H9 (cell line): ENCODE results near the gene PIP4K2A. TPM values are rescaled to one million over a fixed set of nuclear protein-coding genes. Genes with fewer than 3 reads are reported as not detected.

ENCODE experiments used
- DNase-seq: peaks from one replicate; pipeline ENCODE4 v3.0.0-alpha.2; 2017
- H2AFZ ChIP-seq: one replicate; pipeline ENCODE4 v1.6.1; 2013; ENCODE audit warnings: mild to moderate bottlenecking, low read length, control low read depth, moderate library complexity
- H2AK5ac ChIP-seq: 2 replicates; pipeline ENCODE4 v1.6.1; 2013; ENCODE audit warnings: low read length, control low read depth, mixed read lengths; ENCODE audit not compliant: insufficient read length
- H2BK120ac ChIP-seq: one replicate; pipeline ENCODE4 v1.6.1; 2013; ENCODE audit warnings: low read depth, mild to moderate bottlenecking, low read length, control low read depth, inconsistent platforms; ENCODE audit not compliant: poor library complexity, severe bottlenecking
- H2BK12ac ChIP-seq: 2 replicates; pipeline ENCODE4 v1.6.1; 2013; ENCODE audit warnings: low read length, control low read depth, mixed read lengths, low read depth; ENCODE audit not compliant: insufficient read length
- H2BK15ac ChIP-seq: 2 replicates; pipeline ENCODE4 v1.6.1; 2013; ENCODE audit warnings: low read depth, low read length, control low read depth
- H2BK20ac ChIP-seq: one replicate; pipeline ENCODE4 v1.6.1; 2013; ENCODE audit warnings: low read depth, mild to moderate bottlenecking, low read length, control low read depth, inconsistent platforms; ENCODE audit not compliant: poor library complexity, severe bottlenecking
- H2BK5ac ChIP-seq: 2 replicates; pipeline ENCODE4 v1.6.1; 2013; ENCODE audit warnings: low read length, control low read depth, mixed read lengths; ENCODE audit not compliant: insufficient read length
- H3K14ac ChIP-seq: 2 replicates; pipeline ENCODE4 v1.6.1; 2013; ENCODE audit warnings: low read length, control low read depth; ENCODE audit not compliant: insufficient read depth
- H3K18ac ChIP-seq: 2 replicates; pipeline ENCODE4 v1.6.1; 2013; ENCODE audit warnings: low read depth, mild to moderate bottlenecking, mixed read lengths, low read length, control low read depth; ENCODE audit not compliant: insufficient read length
- H3K23ac ChIP-seq: 2 replicates; pipeline ENCODE4 v1.6.1; 2013; ENCODE audit warnings: low read length, control low read depth, mixed read lengths, low read depth; ENCODE audit not compliant: insufficient read length
- H3K23me2 ChIP-seq: 2 replicates; pipeline ENCODE4 v1.6.1; 2013; ENCODE audit warnings: low read depth, mild to moderate bottlenecking, mixed read lengths, low read length, control low read depth; ENCODE audit not compliant: insufficient read length, poor library complexity, severe bottlenecking
- H3K27ac ChIP-seq: 2 replicates; pipeline ENCODE4 v1.5.1; 2013; ENCODE audit warnings: low read length, control low read depth, mixed read lengths, low read depth; ENCODE audit not compliant: insufficient read length
- H3K27me3 ChIP-seq: 2 replicates; pipeline ENCODE4 v1.6.1; 2013; ENCODE audit warnings: low read length, control low read depth, inconsistent platforms; ENCODE audit not compliant: insufficient read depth
- H3K4ac ChIP-seq: 2 replicates; pipeline ENCODE4 v1.6.1; 2013; ENCODE audit warnings: low read depth, mild to moderate bottlenecking, control low read depth, inconsistent platforms, low read length, moderate library complexity
- H3K4me1 ChIP-seq: 2 replicates; pipeline ENCODE4 v1.6.1; 2013; ENCODE audit warnings: low read length, control low read depth, inconsistent platforms; ENCODE audit not compliant: insufficient read depth
- H3K4me2 ChIP-seq: 2 replicates; pipeline ENCODE4 v1.6.1; 2013; ENCODE audit warnings: low read length, control low read depth, mixed read lengths; ENCODE audit not compliant: insufficient read length, insufficient read depth
- H3K56ac ChIP-seq: 2 replicates; pipeline ENCODE4 v1.6.1; 2013; ENCODE audit warnings: low read depth, mild to moderate bottlenecking, mixed read lengths, low read length, control low read depth; ENCODE audit not compliant: insufficient read length
- H3K79me1 ChIP-seq: 2 replicates; pipeline ENCODE4 v1.6.1; 2013; ENCODE audit warnings: low read depth, mild to moderate bottlenecking, moderate library complexity, low read length, control low read depth, inconsistent platforms; ENCODE audit not compliant: insufficient read depth, poor library complexity, severe bottlenecking
- H3K79me2 ChIP-seq: 2 replicates; pipeline ENCODE4 v1.6.1; 2013; ENCODE audit warnings: low read length, control low read depth, inconsistent platforms; ENCODE audit not compliant: insufficient read depth
- H3K9ac ChIP-seq: 2 replicates; pipeline ENCODE4 v1.6.1; 2013; ENCODE audit warnings: low read length, control low read depth, mixed read lengths; ENCODE audit not compliant: insufficient read length; ENCODE audit errors: extremely low read depth
- H3K9me3 ChIP-seq: one replicate; pipeline ENCODE4 v1.6.1; 2013; ENCODE audit warnings: low read depth, low read length, inconsistent platforms; ENCODE audit not compliant: control insufficient read depth
- H3T11ph ChIP-seq: one replicate; pipeline ENCODE4 v1.6.1; 2013; ENCODE audit warnings: mild to moderate bottlenecking, low read length, control low read depth, inconsistent platforms
- H4K20me1 ChIP-seq: one replicate; pipeline ENCODE4 v1.6.1; 2013; ENCODE audit not compliant: control insufficient read depth, insufficient read length, insufficient read depth
- H4K5ac ChIP-seq: 2 replicates; pipeline ENCODE4 v1.6.1; 2013; ENCODE audit warnings: low read depth, mild to moderate bottlenecking, mixed read lengths, low read length, control low read depth; ENCODE audit not compliant: insufficient read length
- H4K8ac ChIP-seq: replicated peaks from 2 replicates; pipeline ENCODE4 v1.6.1; 2013; ENCODE audit warnings: low read length, control low read depth, mixed read lengths, low read depth; ENCODE audit not compliant: insufficient read length
- H4K91ac ChIP-seq: 2 replicates; pipeline ENCODE4 v1.6.1; 2013; ENCODE audit warnings: low read depth, mild to moderate bottlenecking, moderate library complexity, mixed read lengths, low read length, control low read depth; ENCODE audit not compliant: insufficient read length
- H3K27ac Mint-ChIP-seq, 3 experiments: 2 replicates in 2 of 3; 3 replicates in 1 of 3; pipeline ENCODE4 v1.8.0; 2020 to 2021; ENCODE audit warnings: mixed read lengths in 3 of 3, mild to moderate bottlenecking in 1 of 3, moderate library complexity in 1 of 3
- H3K27me3 Mint-ChIP-seq: 2 replicates; pipeline ENCODE4 v1.8.0; 2021; ENCODE audit warnings: low read depth, mild to moderate bottlenecking, moderate library complexity, mixed read lengths
- H3K36me3 Mint-ChIP-seq, 3 experiments: 2 replicates in 2 of 3; 3 replicates in 1 of 3; pipeline ENCODE4 v1.8.0; 2020 to 2021; ENCODE audit warnings: low read depth in 3 of 3, mixed read lengths in 3 of 3; ENCODE audit not compliant: insufficient read depth in 1 of 3
- H3K4me1 Mint-ChIP-seq, 2 experiments: 2 replicates each; pipeline ENCODE4 v1.8.0; 2020; ENCODE audit warnings: mixed read lengths in 2 of 2
- H3K4me3 Mint-ChIP-seq, 2 experiments: 2 replicates in 1 of 2; 3 replicates in 1 of 2; pipeline ENCODE4 v1.8.0; 2020 to 2021; ENCODE audit warnings: mild to moderate bottlenecking in 2 of 2, mixed read lengths in 2 of 2, moderate library complexity in 1 of 2
- H3K9me3 Mint-ChIP-seq, 2 experiments: 2 replicates in 1 of 2; 3 replicates in 1 of 2; pipeline ENCODE4 v1.8.0; 2020; ENCODE audit warnings: mild to moderate bottlenecking in 2 of 2, mixed read lengths in 2 of 2, moderate library complexity in 1 of 2
- CTCF ChIP-seq: fragments of 200-600 bp; sonication (generic); conservative IDR thresholded peaks from 3 replicates; pipeline ENCODE4 v1.8.0; 2021; ENCODE audit warnings: antibody characterized with exemption, mild to moderate bottlenecking
- WGBS: extraction: QIAGEN DNeasy Blood & Tissue Kit; methylation state at CpG from one replicate; pipeline ENCODE4 v1.1.7; 2013; ENCODE audit warnings: missing lambda C conversion rate, low lambda C conversion rate, mixed read lengths; ENCODE audit not compliant: insufficient read length; ENCODE audit errors: extremely low coverage; 5-methylcytosine and 5-hydroxymethylcytosine counted together
- total RNA-seq: library from RNA; stranded (reverse); gene quantifications from 2 replicates; pipeline ENCODE4 v1.2.1, GENCODE V29; 2021

Gene PIP4K2A
- total RNA-seq, 1 experiment from 2014 or later = 33.6 TPM

- Histone ChIP-seq H4K8ac (no peak overlapping the region), H2BK120ac (no peak overlapping the region), H2BK5ac (no peak overlapping the region), H4K20me1 (no peaks in the 10 kb centered on the region), H3K27me3 (no peaks in the 10 kb centered on the region), H4K5ac (no peak overlapping the region), H2BK12ac (no peak overlapping the region), H3K14ac (no peak overlapping the region), H3K79me2 (no peaks in the 10 kb centered on the region), H3K23me2 (no peaks in the 10 kb centered on the region), H3K4ac (no peak overlapping the region), H2BK15ac (no peak overlapping the region), H2AK5ac (no peak overlapping the region), H2BK20ac (no peak overlapping the region), H3K4me2 (no peak overlapping the region), H3T11ph (no peak overlapping the region), H3K9me3 (no peaks in the 10 kb centered on the region), H3K27ac (no peak overlapping the region), H3K18ac (no peak overlapping the region), H3K9ac (no peak overlapping the region), H3K79me1 (no peaks in the 10 kb centered on the region), H3K56ac (no peak overlapping the region), H4K91ac (no peak overlapping the region), H3K4me1 (no peaks in the 10 kb centered on the region), H3K23ac (no peak overlapping the region), H2AFZ (no peak overlapping the region)
- no CpG with 5 or more reads among the region's 2 CpGs for WGBS
- no peak for TF ChIP-seq CTCF
- no peaks in the 10 kb centered on the region for H3K9me3 Mint-ChIP-seq
- no peaks in the 10 kb centered on the region for H3K4me1 Mint-ChIP-seq
- peaks cover 19% of the 10 kb centered on the region for H3K27me3 Mint-ChIP-seq
- DNase-seq = no peak
- H3K27ac Mint-ChIP-seq = no peak overlapping the region
- no peaks in the 10 kb centered on the region; a peak in 1 of 7 replicates for H3K36me3 Mint-ChIP-seq
- no peak overlapping the region for H3K4me3 Mint-ChIP-seq
Measured at GRCh38 chr10:22491931-22492615, 222.3 kb downstream of the PIP4K2A start.
